Psoas muscle (tissue), 8 donors: ENCODE measurements around the gene PTHLH. TPM values are rescaled to one million over a fixed set of nuclear protein-coding genes. Genes with fewer than 3 reads are reported as not detected.

Experiments used
- ATAC-seq, 4 donors: fragments of 200-7000 bp; cut with Tn5 transposase; one replicate each; pipeline ENCODE4 v1.9.1; 2020; ENCODE audit warnings: moderate library complexity in 3 of 4, mild to moderate bottlenecking in 2 of 4
- DNase-seq, 2 donors: peaks; one replicate each; pipeline ENCODE4 v3.0.0-alpha.2; 2020
- H3K27ac ChIP-seq: fragments of 200-600 bp; one replicate; pipeline ENCODE4 v1.8.0; 2022
- H3K27me3 ChIP-seq, 3 donors: fragments of 200-600 bp in 1 of 3; one replicate each; pipeline versions ENCODE4 v1.6.1 to v1.8.0; 2013 to 2022; ENCODE audit warnings: low read length in 2 of 3, mild to moderate bottlenecking in 2 of 3, moderate library complexity in 1 of 3; ENCODE audit not compliant: insufficient read depth in 3 of 3
- H3K36me3 ChIP-seq, 2 donors: fragments of 200-600 bp in 1 of 2; one replicate each; pipeline versions ENCODE4 v1.6.1 to v1.8.0; 2013 to 2022; ENCODE audit warnings: low read depth in 1 of 2, mild to moderate bottlenecking in 1 of 2, moderate library complexity in 1 of 2; ENCODE audit not compliant: insufficient read depth in 1 of 2
- H3K4me1 ChIP-seq: fragments of 200-600 bp; one replicate; pipeline ENCODE4 v1.8.0; 2022
- H3K4me3 ChIP-seq: fragments of 200-600 bp; one replicate; pipeline ENCODE4 v1.8.0; 2022; ENCODE audit warnings: mild to moderate bottlenecking
- H3K9me3 ChIP-seq: fragments of 200-600 bp; one replicate; pipeline ENCODE4 v1.8.0; 2022
- WGBS, 3 donors: extraction: QIAGEN DNeasy Blood & Tissue Kit; methylation state at CpG; one replicate each; pipeline versions ENCODE4 v1.1.6 to v1.1.7; 2013; 5-methylcytosine and 5-hydroxymethylcytosine counted together
- intact Hi-C, 2 donors: fragments of 100-400 bp; cut with DNase I; formaldehyde crosslinking; loops; one replicate each; pipeline versions ENCODE4 v1.11.0 to v1.14.2; 2022
- polyA plus RNA-seq, 3 donors: library from polyadenylated mRNA; stranded (reverse); fragments of 200-250 nt; gene quantifications; one replicate each; pipeline ENCODE4 v1.2.3, GENCODE V29; 2013
- total RNA-seq, 4 donors: library from RNA; stranded (reverse); fragmentation: NEBNext Ultra II Directional in 2 of 4; extraction: Animal tissue kit (Norgen Biotek cat#: 25700) in 2 of 4; gene quantifications; one replicate each; pipeline versions ENCODE4 v1.2.1 to v1.2.4, GENCODE V29; 2021 to 2023
- TF ChIP-seq, protein P1 (sequence below): fragments of 200-600 bp; IDR thresholded peaks from one replicate; pipeline ENCODE4 v1.8.0; 2022; ENCODE audit warnings: antibody characterized with exemption
- donor health status: healthy with polysubstance abuse.
- donor health status: DM: no; HTN: no; CAD: no; lungs with moderate emphysema.
- donor health status: Bipolar disorder and iron deficiency.
- donor health status: healthy.
- donor health status: DM: yes; HTN: yes; CAD: no.
- donor health status: DM: no; HTN: no; CAD: no.
- donor health status: DM: no; HTN: no; CAD: no.
- donor health status: DM: yes; HTN: yes; CAD: no.

PTHLH gene
- total and polyA plus RNA-seq, 7 donors = 0.08 to 0.54 (median 0.25) TPM; not detected in 3

DNA sequence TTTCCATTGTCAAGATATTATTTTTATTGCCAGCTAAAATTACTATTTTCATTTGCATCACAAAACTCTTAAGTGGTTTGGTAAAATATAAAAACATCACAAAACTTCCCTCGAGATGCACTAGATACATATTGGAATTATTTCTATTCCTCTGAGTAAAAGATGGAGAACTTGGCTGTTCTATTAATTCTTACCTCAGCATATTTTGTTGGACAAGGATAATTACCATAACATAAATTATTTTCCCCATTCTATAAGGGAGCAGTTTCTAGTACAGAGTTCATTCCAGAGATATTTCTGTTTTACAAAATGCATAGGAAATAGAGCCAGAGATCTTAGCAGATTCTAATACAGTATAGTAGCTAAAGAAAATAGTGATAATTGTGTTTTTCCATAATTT is 42.6 kb upstream of the PTHLH start:
- Histone ChIP-seq H3K4me3 (no peak overlapping the region), H3K4me1 (peaks cover 4% of the 10 kb centered on the region), H3K27me3 (no peaks in the 10 kb centered on the region), H3K27ac (no peak overlapping the region), H3K9me3 (no peaks in the 10 kb centered on the region), H3K36me3 (no peaks in the 10 kb centered on the region)
- ATAC-seq = no peak
- 84 to 96% (median 95%) methylated on average over 1 of the region's 1 CpG for WGBS, 3 donors
- intact Hi-C loops = no loop called here
- TF ChIP-seq, protein P1, sequence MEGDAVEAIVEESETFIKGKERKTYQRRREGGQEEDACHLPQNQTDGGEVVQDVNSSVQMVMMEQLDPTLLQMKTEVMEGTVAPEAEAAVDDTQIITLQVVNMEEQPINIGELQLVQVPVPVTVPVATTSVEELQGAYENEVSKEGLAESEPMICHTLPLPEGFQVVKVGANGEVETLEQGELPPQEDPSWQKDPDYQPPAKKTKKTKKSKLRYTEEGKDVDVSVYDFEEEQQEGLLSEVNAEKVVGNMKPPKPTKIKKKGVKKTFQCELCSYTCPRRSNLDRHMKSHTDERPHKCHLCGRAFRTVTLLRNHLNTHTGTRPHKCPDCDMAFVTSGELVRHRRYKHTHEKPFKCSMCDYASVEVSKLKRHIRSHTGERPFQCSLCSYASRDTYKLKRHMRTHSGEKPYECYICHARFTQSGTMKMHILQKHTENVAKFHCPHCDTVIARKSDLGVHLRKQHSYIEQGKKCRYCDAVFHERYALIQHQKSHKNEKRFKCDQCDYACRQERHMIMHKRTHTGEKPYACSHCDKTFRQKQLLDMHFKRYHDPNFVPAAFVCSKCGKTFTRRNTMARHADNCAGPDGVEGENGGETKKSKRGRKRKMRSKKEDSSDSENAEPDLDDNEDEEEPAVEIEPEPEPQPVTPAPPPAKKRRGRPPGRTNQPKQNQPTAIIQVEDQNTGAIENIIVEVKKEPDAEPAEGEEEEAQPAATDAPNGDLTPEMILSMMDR = no peak
- DNase-seq = no peak

- 92 to 97% (median 96%) methylated on average over 1 of the region's 1 CpG for WGBS, 3 donors
- DNase-seq = no peak
Measured at GRCh38 chr12:28014196-28014595, 41.7 kb upstream of the PTHLH start.

GRCh38 chr12:28012333-28012918 is 39.9 kb upstream of the PTHLH start:
- 92 to 97% (median 96%) methylated on average over 5 of the region's 5 CpGs for WGBS, 3 donors
- no peak overlapping the region for H3K27ac ChIP-seq

More at GRCh38 chr12:28014196-28014595, 41.7 kb upstream of the PTHLH start:
- TF ChIP-seq, protein P1 = no peak
- Histone ChIP-seq H3K27me3 (no peaks in the 10 kb centered on the region), H3K27ac (no peak overlapping the region), H3K9me3 (no peaks in the 10 kb centered on the region), H3K4me3 (no peak overlapping the region), H3K4me1 (peaks cover 4% of the 10 kb centered on the region), H3K36me3 (no peaks in the 10 kb centered on the region)
- ATAC-seq = no peak
- intact Hi-C loops = no loop called here

DNA sequence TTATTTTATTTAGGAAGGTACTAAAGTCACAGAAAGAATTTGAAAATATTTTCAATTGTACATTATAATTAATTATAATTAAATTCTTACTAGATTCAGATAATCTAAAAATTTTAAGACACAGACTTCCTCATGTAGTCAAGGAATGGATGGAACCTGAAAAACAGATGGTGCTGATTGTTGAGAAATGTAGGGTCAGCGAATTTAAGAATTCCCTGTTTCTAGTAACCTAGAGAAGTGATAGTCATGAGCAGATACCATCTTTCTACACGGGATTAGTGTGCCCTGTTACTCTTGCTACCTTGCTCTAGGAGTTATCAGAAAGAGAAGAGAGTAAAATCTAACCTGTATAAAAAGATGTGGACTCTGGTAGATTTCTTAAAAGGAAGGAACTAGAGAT is 37.5 kb upstream of the PTHLH start:
- WGBS, 3 donors = 83% methylated on average over 2 of the region's 2 CpGs
- DNase-seq = no peak
- Histone ChIP-seq H3K9me3 (no peaks in the 10 kb centered on the region), H3K4me3 (no peak overlapping the region), H3K27me3 (no peaks in the 10 kb centered on the region), H3K27ac (no peak overlapping the region), H3K4me1 (no peaks in the 10 kb centered on the region), H3K36me3 (no peaks in the 10 kb centered on the region)
- ATAC-seq = no peak
- TF ChIP-seq, protein P1 = no peak
- intact Hi-C loops = no loop called here

More at GRCh38 chr12:28012333-28012918, 39.9 kb upstream of the PTHLH start:
- Histone ChIP-seq H3K36me3 (no peaks in the 10 kb centered on the region), H3K4me3 (no peak overlapping the region), H3K9me3 (no peaks in the 10 kb centered on the region), H3K27me3 (no peaks in the 10 kb centered on the region), H3K4me1 (peaks cover 4% of the 10 kb centered on the region)
- TF ChIP-seq, protein P1 = no peak
- ATAC-seq (no peak), DNase-seq (no peak)
- intact Hi-C loops = no loop called here

GRCh38 chr12:27999970-28000369 is 27.4 kb upstream of the PTHLH start:
- Histone ChIP-seq H3K9me3 (no peaks in the 10 kb centered on the region), H3K4me3 (no peak overlapping the region), H3K36me3 (no peaks in the 10 kb centered on the region), H3K27ac (no peak overlapping the region), H3K4me1 (no peaks in the 10 kb centered on the region), H3K27me3 (no peaks in the 10 kb centered on the region)
- 90 to 95% (median 91%) methylated on average over 4 of the region's 4 CpGs for WGBS, 3 donors
- TF ChIP-seq, protein P1 = no peak
- intact Hi-C loops = no loop called here
- no peak for DNase-seq
- ATAC-seq = no peak
